Measurements from ENCODE around the gene CA12.

The CA12 gene

DNA sequence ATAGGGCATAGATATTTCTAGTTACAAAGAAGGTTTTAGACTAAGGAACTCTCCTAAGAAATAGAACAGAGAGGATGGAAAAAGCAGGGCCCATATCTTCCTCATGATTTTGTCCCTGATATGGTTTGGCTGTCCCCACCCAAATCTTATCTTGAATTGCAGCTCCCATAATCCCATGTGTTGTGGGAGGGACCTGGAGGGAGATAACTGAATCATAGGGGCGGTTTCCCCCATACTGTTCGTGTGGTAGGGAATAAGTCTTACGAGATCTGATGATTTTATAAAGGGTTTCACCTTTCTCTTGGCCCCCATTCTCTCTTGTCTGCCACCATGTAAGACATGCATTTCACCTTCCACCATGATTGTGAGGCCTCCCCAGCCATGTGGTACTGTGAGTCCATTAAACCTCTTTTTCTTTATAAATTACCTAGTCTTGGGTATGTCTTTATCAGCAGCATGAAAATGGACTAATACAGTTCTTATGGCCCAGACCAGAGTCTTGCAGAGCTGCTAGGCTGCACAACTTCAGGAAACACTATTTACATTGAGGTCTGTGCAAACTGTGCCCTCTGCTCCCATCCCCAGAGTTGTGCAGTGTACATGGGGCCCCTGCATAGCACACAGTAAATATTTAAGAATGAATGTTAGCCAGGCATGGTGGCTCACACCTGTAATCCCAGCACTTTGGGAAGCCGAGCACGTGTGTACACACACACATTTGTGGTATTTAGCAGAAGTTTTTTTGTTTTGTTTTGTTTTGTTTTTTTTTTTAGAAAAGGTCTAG, 20.3 kb upstream of the CA12 start:
- DNase-seq: no peak

DNA sequence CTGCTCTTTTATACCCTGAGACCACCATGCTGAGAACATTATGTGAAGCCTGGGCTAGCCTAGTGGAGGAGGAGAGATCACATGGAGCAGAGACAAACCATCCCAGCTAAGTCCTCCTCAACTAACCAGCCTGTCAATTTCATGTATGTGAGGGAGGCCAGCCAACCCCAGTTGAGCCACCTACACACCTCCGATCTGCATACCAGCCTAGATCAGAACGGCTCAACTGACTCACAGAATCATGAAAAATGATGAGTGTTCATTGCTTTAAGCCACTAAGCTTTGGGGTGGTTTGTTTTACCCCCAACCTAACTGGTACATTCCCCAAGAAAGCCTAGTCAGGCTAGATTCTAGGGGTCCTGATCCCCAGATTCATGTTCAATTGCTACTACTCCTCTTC, 19.4 kb upstream of the CA12 start:
- DNase-seq: no peak

DNA sequence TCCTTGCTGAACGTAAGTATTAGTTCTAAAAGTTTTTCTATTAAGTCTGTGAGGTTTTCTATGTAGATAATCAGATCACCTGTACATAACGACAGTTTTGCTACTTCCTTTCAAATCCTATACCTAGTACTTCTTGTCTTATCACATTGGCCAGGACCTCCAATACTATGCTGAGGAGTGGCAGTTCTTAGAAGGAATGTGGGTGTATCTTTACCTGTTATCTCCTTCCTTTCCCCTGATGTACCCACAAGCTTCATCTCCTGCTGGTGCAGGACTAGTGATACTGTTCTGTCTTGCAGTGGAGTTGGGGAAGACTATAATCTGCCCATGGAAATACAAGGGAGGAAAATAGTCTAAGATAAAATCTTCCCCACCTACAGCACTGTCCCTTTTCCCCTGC, 16.8 kb upstream of the CA12 start:
- no peak for DNase-seq

DNA sequence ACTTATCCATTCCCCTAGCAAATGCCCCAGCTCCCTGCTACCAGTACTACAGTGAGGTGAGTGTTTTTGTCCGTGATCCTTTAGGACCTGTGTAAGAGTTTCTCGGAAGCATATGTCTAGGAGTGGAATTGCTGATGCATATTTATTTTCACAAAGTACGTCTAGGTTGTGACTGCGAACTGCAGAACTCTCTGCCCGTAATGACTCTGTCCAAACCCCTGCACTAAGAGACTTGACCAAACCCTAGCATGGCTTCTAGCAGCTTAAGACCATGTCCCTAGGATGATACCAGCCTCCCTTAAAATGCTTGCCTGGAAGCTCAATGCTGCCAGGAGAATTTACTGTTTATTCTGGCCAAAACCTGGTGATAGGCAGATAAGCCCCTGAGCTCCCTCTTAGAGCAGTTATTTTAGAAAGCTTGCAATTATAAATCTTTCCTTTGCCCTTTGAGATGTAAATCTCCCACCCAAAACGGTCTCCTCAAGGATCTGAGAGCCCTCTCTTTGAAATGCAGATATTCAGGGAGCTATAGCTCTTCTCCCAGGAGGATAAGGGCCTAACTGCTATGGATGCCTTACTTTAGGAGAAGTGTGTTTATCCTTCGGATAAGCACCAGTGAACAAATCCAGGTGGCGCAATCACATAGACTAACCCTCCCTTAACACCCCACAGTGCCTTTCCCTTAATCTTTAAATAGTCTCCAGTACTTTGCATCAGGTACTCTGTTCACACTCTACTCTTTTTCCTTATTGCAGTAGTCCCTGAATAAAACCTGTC, 14.7 kb upstream of the CA12 start:
- DNase-seq: no peak

DNA sequence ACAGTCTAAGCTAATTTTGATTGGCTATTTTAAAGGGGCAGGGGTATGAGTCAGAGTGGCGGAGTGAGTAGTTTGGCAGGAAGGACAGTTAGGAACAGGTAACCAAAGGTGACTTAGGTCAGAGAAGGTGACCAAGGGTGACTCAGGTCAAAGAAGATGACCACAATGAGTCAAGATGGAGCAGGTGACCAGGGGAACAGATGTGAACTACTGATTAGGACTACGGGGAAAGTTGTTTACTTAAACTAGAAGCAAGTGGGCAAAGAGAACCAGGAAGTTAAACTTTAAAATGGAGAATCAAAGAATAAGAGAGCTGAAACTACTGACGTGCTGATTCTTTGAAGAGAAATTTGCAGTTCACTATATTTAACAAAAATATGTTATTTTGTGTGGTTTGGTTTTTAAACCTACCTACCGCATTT, 14.1 kb upstream of the CA12 start:
- DNase-seq: no peak

DNA sequence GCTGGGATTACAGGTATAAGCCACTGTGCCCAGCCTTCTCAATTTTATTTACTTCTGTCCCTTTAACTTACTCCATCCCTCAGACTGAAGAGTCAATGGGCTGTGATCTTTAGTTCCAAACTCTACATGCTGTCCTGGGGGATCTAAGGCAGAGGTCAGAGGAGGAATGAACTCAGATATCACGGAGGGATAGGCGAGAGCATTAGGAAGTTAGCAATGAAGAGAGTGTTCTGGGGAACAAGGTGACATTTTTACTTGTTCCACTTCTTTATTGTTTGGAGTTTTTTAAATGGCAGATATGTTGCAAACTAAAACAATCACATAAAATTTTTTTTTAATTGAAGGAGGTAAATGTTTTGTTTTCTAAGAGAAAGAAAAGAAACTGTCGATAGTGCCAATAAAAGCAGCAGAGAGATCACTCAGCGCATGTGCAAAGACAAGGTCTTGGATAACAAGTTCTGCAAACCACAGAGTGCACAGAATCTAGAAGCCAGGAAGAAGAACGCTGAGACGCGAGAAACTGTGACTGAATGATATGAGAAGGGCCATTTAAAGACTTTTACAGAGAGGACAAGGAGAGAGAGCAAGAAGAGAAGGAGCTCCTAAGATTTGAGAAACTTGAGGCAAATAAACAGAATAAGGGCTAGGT, 10.8 kb upstream of the CA12 start:
- DNase-seq: no peak

DNA sequence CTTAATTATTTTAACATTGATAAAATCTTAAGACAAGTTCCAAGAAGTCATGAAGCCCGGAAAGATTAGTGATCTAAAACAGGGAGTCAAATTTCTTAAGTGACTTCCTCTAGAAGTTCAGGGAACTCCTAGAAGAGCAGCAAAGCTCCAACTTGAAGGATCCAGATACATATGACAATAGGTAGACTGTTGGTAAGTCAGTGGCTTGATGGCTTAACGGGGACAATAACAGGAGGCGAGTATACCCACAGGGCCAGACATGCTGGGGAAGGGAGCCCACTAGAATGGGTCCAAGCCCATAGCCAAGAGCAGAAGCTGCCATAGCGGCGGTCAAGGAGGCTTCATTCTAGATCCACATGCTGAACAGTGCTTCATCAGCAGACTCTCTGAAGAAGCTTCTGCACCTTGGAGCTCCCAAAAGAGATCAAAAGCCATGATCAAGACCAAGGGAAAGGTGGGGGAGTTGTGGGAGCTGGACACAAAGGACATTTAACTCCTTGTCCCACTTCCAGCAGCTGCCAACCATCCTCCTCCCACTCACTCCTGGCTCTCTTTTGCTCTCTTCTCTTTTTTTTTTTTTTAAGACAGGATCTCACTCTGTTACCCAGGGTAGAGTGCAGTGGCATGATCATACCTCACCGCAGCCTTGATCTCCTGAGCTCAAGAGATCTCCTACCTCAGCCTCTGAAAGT, 10.2 kb upstream of the CA12 start:
- no peak for DNase-seq

DNA sequence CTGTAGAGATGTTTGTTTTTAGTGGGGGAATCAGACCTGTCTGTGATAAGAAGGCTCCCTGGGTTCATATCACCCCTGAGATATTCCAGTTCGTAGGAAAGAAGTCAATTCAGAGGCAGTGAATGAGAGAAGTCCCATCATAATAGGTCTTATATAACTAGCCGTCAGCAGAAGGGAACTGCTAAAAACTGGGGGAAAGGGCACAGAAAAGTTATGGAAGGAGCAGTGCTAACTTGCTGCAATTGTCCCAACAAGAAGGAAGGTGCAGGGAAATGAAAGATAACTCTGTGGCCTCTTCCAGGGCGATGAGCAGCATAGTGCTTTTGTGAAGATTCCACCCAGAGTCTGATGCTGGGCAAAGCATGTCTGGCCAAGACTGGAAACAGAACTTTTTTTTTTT, 9.0 kb upstream of the CA12 start:
- no peak for DNase-seq

DNA sequence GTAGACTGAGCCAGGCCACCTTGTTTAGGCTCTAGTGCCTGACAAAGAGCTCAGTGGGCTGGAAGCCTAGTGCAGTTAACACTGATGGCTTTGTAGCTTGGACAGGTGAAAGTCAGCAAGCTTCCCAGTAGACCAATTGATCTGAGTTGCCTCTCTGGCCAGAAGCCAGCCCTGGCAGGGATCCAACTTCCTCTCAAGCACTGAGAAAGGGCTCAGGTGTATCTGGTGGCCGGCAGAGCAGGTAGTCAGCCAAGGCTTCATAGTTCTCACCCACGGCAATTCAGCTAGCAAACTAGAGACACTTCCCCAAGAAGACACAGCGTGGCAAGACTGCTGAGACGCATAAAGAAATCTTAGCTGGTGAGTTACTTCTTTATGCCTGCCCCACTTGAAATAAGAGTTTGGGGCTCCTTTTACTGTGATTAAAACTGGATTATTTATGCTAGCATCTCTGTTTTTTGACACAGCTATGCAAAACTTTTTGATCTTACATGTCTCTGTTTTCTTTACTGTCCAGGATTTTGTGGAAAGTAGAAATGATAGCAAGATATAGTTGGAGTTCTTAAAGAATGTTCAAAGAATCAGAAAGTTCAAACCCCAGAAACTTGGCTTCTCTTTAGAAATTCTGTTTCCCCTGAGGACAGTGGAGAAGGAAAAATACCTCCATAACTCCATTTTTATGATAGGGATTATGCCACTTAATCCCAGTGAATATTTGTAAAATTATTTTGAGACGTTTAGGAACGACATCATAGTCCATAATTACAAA, 8.4 kb upstream of the CA12 start:
- DNase-seq: no peak

DNA sequence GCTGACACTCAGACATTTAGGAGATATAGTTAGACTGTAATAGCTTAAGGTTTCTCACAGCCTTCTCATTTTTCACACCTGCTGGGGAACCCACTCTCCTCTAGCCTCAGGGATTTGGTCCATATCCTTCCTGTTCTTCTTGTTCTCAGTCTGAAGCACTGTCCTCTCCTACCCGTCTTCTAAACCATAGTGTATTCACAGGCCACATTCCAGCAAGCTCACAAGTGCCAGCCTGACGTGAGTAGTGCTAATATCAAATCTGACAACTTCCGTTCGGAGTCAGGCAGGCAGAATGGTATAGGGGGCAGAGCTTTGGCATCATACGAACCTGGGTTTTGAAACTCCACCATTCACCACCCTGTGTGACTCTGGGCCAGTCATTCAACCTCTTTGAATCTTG, 6.9 kb upstream of the CA12 start:
- no peak for DNase-seq

DNA sequence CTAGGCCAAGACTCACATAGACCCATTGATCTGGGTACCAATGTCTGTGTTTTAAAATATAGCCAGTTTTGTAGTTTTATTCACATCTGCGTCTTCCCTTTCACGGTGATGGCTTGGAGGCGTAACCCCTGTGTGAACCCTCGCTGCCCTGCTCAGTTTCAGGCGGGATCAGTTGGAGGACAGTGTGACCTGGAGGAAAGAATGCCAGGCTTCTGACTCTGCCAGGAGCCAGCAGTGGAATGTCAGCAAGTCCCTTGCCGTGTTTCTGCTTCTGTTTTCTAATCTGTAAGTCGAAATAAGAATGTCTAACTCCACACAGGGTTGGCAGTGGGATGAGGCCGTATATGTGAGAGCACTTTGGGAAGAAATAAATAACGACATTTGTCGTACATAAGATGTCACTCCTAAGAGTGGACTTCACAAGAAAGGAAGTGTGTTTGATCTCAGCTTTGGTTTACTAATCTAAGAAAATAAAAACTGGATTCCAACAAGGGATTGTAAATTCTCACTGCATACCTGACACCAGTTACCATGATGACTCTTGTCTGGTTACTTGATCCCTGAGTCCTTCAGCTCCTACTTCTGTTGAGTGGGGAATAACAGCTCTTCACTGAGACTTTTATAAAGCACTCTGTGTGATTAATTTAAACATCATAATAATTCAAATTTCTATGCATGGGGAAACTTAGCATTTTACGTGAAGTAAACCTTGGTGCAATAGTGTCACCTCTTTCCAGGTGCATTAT, 6.3 kb upstream of the CA12 start:
- no peak for DNase-seq

DNA sequence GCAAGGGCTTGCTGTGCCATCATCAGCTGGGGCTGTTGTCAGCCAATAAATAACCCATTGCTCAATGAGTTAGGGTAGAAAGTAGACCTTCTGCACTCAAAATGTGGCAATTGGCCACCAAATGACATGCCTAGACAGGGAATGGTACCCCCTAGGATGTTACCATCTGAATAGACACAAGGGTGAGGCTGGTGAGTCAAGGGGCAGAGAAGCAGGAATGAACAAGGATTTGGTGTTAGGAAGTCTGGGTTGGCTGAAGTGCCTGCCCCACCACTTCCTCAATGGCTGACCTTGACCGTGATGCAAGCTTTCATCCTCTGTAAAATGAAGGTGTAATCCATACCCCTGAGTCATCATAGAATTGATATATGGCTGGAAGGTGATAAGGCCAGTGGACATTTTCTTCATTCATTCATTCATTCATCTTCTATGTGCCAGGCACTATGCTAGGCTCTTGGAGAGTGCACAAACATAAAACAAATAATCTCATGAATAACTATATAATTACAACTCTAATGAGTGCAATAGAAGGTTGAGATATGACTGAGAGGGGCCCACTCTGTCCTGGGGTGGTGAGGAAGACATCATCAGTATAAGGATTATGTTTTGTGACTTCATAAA, 4.4 kb upstream of the CA12 start:
- no peak for DNase-seq

DNA sequence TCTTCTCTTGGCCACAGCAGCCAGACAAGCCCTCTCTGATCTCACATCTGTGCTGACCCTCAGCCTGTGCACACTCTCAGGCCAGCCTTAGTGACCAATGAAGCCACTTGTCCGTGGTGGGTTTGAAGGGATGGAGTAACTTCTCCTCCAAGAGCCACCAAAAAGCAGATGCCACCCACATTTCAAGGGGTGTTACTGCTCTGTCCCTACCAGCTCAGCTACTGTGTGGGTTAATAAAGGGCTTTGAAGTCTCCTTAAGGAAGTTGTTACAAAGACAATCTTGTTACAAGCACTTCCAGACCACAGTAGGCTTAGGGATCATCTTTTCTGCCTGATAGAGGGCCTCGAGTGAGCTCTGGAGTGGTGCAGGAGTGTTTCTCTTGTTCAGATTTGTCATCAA, 3.3 kb upstream of the CA12 start:
- no peak for DNase-seq

DNA sequence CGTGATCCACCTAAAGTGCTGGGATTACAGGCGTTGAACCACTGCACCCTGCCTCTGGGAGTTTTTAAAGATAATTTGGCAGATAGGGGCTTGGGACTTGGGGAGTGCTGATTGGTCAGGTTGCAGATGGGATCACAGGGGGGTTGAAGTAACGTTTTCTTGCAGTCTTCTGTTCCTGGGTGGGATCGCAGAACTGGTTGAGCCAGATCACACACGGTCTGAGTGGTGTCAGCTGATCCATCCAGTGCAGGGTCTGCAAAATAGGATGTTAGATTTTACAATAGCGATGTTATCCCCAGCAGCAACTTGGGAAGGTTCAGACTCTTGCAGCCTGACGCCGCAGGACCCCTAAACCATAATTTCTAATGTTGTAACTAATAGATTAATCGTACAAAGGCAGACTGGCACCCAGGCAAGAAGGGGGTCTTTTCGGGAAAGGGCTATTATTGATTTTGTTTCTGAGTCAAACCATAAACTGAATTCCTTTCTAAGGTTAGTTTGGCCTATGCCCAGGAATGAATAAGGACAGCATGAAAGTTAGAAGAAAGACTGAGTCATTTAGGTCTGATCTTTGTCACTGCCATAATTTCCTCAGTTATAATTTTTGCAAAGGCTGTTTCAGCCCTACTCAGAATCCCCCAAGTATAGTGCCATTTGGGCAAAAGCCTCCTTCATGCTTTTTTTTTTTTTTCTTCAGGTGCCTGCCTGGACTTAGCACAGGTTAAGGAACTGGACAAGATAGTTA, 1.5 kb upstream of the CA12 start:
- no peak for DNase-seq

DNA sequence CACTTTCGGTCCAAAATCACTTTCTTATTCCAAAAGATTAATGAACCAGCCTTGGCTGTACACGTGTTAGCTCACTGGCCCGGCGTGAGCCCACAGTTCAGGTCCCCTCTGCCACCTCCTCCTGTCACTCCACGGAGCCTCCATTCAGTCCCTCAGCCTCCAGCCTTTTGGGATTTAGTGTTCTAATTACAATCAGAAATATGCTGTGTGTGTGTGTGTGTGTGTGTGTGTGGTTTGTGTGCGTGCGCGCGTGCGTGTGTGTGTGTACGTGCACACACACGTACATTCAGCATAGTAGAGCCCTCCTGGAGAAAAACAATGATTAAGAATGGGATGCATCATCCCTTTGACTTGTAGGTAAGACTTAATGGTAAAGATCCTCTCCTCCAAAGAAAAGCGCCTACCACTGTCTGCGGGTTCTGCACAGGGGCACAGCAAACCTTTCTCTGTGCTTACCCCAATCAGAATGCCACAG, 801 bp downstream of the CA12 start:
- DNase-seq: no peak

DNA sequence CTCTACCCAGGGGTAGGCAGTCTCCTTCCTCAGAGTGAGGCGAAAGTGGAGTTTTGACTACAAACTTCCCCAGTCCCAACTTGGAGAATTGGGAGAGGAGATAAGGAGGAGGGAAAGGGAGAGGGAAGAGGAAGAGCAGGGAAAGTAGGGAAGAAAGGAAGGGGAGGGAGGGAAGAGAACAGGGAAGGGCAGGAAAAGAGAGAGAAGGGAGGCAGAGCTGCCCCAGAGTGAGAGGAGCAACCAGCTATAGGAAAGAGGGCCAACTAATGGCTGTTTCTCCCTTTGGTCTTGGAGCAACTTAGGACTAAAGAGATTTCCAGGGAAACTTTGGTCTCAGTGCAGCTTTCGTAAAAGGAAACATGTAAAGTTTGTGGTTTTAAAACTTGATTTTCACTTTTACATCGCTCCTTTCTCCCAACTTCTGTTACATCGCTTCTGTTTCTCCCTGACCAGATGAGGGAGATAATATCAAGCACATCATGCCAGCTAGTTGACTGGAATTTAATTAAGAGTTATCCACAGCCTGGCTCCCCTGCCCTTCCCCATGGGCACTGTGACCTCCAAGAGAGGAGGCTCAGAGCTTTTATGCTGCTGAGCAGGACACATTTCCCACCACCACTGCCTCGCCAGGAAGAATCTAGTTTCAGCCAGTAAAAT, 1.4 kb downstream of the CA12 start:
- DNase-seq: no peak

DNA sequence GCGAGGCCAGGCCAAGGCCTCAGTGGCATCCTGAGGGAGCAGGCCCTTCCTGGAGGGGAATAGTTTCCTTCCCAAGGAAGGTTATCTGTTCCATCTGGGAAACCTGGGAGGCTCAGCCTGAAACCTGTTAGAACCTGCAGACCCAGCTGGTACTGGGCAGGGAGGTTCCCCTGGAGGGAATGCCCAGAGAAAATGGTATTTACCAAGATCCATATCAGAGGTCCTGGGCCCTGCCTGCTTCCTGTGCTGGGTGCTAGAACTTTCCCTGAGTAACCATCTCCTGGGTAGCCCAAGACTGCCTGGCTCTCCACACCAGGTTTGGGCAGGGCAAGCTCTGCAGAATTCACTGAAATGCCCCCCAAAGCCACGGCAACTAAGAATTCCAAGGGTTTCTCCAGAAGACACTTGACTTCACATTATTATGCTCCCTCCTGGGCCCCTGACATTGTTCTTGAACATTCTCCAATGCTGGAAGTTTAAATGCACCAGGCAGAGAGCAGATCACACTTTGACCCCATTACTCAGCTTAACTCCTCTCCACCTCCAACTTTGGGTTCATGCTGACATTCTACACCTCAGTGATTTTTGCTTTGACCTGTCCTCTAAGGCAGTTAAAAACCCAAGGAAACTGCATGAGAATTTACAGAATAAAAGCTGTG, 2.0 kb downstream of the CA12 start:
- DNase-seq: no peak

DNA sequence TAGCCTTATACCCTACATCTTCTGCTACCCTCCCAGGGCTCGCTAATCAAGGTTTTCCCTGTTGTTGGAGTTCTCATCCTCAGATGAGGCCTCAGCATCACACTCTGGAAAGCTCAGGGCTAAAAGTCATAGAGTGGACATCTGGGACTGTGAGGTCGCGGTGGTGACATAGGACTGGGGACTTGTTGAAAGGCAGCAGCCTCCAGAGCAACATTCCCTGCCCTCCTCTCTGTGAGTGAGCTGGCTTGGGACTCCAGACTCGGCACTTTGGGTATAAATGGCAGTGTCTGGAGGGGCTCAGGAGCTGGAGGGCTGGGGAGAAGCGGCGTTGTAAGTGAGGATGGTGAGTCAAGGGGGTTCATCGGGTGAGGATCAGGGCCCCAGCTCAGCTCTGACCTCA, 2.7 kb downstream of the CA12 start:
- no peak for DNase-seq

Data from activated CD4-positive, alpha-beta T cell treated with anti-CD3 and anti-CD28 coated beads, Interleukin-2, amount 50 U/mL, for 4 hours (primary cell).